ENCODE measurements around the gene PPP1R2. TPM values are rescaled to one million over a fixed set of nuclear protein-coding genes. Genes with fewer than 3 reads are reported as not detected.

PPP1R2 gene
- total RNA-seq, 1 donor from 2014 or later = 17.5 TPM

- TF ChIP-seq, protein P1, sequence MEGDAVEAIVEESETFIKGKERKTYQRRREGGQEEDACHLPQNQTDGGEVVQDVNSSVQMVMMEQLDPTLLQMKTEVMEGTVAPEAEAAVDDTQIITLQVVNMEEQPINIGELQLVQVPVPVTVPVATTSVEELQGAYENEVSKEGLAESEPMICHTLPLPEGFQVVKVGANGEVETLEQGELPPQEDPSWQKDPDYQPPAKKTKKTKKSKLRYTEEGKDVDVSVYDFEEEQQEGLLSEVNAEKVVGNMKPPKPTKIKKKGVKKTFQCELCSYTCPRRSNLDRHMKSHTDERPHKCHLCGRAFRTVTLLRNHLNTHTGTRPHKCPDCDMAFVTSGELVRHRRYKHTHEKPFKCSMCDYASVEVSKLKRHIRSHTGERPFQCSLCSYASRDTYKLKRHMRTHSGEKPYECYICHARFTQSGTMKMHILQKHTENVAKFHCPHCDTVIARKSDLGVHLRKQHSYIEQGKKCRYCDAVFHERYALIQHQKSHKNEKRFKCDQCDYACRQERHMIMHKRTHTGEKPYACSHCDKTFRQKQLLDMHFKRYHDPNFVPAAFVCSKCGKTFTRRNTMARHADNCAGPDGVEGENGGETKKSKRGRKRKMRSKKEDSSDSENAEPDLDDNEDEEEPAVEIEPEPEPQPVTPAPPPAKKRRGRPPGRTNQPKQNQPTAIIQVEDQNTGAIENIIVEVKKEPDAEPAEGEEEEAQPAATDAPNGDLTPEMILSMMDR (IDR thresholded peaks at IDR 0.05; ENCODE audit: unreplicated experiment) = peak; percentile 26
- DNase-seq (ENCODE audit: low spot score, unreplicated experiment) = no peak
- H3K4me3 Mint-ChIP-seq (ENCODE audit: low read depth) = no peak overlapping the region
- no peaks in the 10 kb centered on the region for H3K27me3 Mint-ChIP-seq
- H3K4me1 Mint-ChIP-seq (ENCODE audit: low read depth) = peaks cover 21% of the 10 kb centered on the region
- no peak overlapping the region for H3K27ac Mint-ChIP-seq
- H3K9me3 Mint-ChIP-seq (ENCODE audit: low read depth) = no peaks in the 10 kb centered on the region
- H3K36me3 Mint-ChIP-seq (ENCODE audit: insufficient read depth) = no peaks in the 10 kb centered on the region
These were observed 13.3 kb upstream of the PPP1R2 start for GRCh38 chr3:195556390-195556789.

DNA sequence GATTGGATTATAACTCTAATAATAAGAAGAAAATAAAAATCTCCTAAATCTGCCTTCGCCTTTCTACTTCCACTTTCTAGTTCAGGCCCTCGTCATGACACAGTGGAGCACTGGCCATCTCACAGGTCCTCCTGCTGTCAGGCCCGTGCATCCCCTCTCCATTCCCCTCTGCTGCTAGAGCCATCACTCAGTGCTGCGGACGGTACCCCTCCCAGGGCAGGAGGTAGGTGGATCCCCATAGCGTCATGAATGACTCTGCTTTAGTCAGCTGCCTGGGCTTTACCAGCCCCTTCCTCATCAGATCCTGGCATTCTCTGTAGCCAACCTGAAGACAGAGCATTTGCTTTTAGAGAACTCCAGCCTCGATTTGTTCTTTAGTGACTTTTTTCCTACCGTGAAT lies 12.0 kb upstream of the PPP1R2 start:
- H3K4me1 Mint-ChIP-seq (ENCODE audit: low read depth) = peaks cover 21% of the 10 kb centered on the region
- DNase-seq (ENCODE audit: low spot score, unreplicated experiment) = no peak
- no peak overlapping the region for H3K27ac Mint-ChIP-seq
- no peaks in the 10 kb centered on the region for H3K9me3 Mint-ChIP-seq (ENCODE audit: low read depth)
- no peaks in the 10 kb centered on the region for H3K27me3 Mint-ChIP-seq
- H3K36me3 Mint-ChIP-seq (ENCODE audit: insufficient read depth) = no peaks in the 10 kb centered on the region
- H3K4me3 Mint-ChIP-seq (ENCODE audit: low read depth) = no peak overlapping the region
- TF ChIP-seq, protein P1 (IDR thresholded peaks at IDR 0.05; ENCODE audit: unreplicated experiment) = no peak

GRCh38 chr3:195554458-195554857 lies 11.3 kb upstream of the PPP1R2 start:
- Mint-ChIP-seq H3K27ac (no peak overlapping the region), H3K9me3 (ENCODE audit: low read depth) (no peaks in the 10 kb centered on the region), H3K27me3 (no peaks in the 10 kb centered on the region), H3K4me1 (ENCODE audit: low read depth) (peaks cover 24% of the 10 kb centered on the region), H3K4me3 (ENCODE audit: low read depth) (no peak overlapping the region), H3K36me3 (ENCODE audit: insufficient read depth) (no peaks in the 10 kb centered on the region)
- TF ChIP-seq, protein P1 (IDR thresholded peaks at IDR 0.05; ENCODE audit: unreplicated experiment) = no peak
- no peak for DNase-seq (ENCODE audit: low spot score, unreplicated experiment)

- Mint-ChIP-seq H3K4me1 (ENCODE audit: low read depth) (peaks cover 25% of the 10 kb centered on the region), H3K27ac (no peak overlapping the region), H3K4me3 (ENCODE audit: low read depth) (no peak overlapping the region), H3K9me3 (ENCODE audit: low read depth) (no peaks in the 10 kb centered on the region), H3K36me3 (ENCODE audit: insufficient read depth) (no peaks in the 10 kb centered on the region), H3K27me3 (no peaks in the 10 kb centered on the region)
- DNase-seq (ENCODE audit: low spot score, unreplicated experiment) = no peak
- TF ChIP-seq, protein P1 (IDR thresholded peaks at IDR 0.05; ENCODE audit: unreplicated experiment) = no peak
These were observed 10.1 kb upstream of the PPP1R2 start for GRCh38 chr3:195553268-195553667.

DNA sequence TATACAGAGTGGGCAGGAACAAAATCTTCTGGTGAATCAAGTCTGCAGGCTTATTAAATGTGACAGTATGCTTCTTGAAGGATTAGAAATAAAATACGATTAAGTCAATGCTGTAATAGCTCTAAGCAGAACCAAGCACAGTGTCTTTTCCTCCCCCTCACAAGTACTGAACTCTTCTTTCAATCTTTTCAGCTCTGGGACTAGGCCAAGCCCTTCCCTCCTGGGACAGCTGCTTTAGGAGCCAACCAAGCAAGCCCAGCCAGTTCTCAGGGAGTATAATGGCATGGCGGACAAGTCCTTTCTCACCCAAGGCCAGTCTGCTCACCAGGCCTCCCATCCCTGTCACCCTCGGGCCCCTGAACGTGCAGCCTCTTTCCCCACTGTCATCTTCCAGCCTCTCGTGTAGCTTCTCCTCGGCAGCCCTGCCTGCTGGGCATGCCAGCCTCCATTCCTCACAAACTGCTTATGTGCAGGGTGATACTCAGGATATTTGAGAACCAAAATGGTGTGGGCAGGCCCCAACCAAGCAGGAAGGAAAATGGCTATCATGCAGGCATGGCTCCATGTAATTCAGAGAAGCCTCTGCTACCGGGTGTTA lies 8.4 kb upstream of the PPP1R2 start:
- Mint-ChIP-seq H3K4me1 (ENCODE audit: low read depth) (peaks cover 20% of the 10 kb centered on the region), H3K4me3 (ENCODE audit: low read depth) (no peak overlapping the region), H3K9me3 (ENCODE audit: low read depth) (no peaks in the 10 kb centered on the region), H3K36me3 (ENCODE audit: insufficient read depth) (no peaks in the 10 kb centered on the region), H3K27me3 (peaks cover 8% of the 10 kb centered on the region), H3K27ac (peak overlapping the region; percentile 77)
- TF ChIP-seq, protein P1 (IDR thresholded peaks at IDR 0.05; ENCODE audit: unreplicated experiment) = no peak
- no peak for DNase-seq (ENCODE audit: low spot score, unreplicated experiment)

Data from progenitor cell of endocrine pancreas (in vitro differentiated cells).